ENCODE results near the gene MEIS2.

MEIS2 gene

GRCh38 chr15:37044915-37045648 is 55.3 kb downstream of the MEIS2 start:
- H3K4me3 ChIP-seq (ENCODE audit: low read depth, low read length), result no peak overlapping the region
- no peak for TF ChIP-seq CTCF (IDR thresholded peaks at IDR 0.05; ENCODE audit: low read depth, low read length, missing control alignments)
- DNase-seq (ENCODE audit: low read depth), result no peak

GRCh38 chr15:37041836-37042235 is 58.5 kb downstream of the MEIS2 start:
- TF ChIP-seq CTCF (IDR thresholded peaks at IDR 0.05; ENCODE audit: low read depth, low read length, missing control alignments), result no peak
- no peak for DNase-seq (ENCODE audit: low read depth)

GRCh38 chr15:37041042-37041441 is 59.3 kb downstream of the MEIS2 start:
- DNase-seq (ENCODE audit: low read depth), result no peak
- TF ChIP-seq CTCF (IDR thresholded peaks at IDR 0.05; ENCODE audit: low read depth, low read length, missing control alignments), result no peak
- no peak overlapping the region for H3K4me3 ChIP-seq (ENCODE audit: low read depth, low read length)

More at GRCh38 chr15:37041836-37042235, 58.5 kb downstream of the MEIS2 start:
- H3K4me3 ChIP-seq (ENCODE audit: low read depth, low read length), result no peak overlapping the region

GRCh38 chr15:37040072-37040742 is 60.1 kb downstream of the MEIS2 start:
- no peak for TF ChIP-seq CTCF (IDR thresholded peaks at IDR 0.05; ENCODE audit: low read depth, low read length, missing control alignments)
- no peak for DNase-seq (ENCODE audit: low read depth)
- H3K4me3 ChIP-seq (ENCODE audit: low read depth, low read length), result no peak overlapping the region

- no peak overlapping the region for H3K4me3 ChIP-seq (ENCODE audit: low read depth, low read length)
- TF ChIP-seq CTCF (IDR thresholded peaks at IDR 0.05; ENCODE audit: low read depth, low read length, missing control alignments), result no peak
- DNase-seq (ENCODE audit: low read depth), result no peak
These were observed 61.6 kb downstream of the MEIS2 start for GRCh38 chr15:37038716-37039106.

GRCh38 chr15:37037850-37038715 is 62.3 kb downstream of the MEIS2 start:
- TF ChIP-seq CTCF (IDR thresholded peaks at IDR 0.05; ENCODE audit: low read depth, low read length, missing control alignments), result no peak
- no peak overlapping the region for H3K4me3 ChIP-seq (ENCODE audit: low read depth, low read length)
- DNase-seq (ENCODE audit: low read depth), result no peak
